Chondrocyte (in vitro differentiated cells): ENCODE data around the gene LMBRD2. TPM values are rescaled to one million over a fixed set of nuclear protein-coding genes. Genes with fewer than 3 reads are reported as not detected.

Source experiments
- DNase-seq: peaks from one replicate; pipeline ENCODE4 v3.0.0; 2021; ENCODE audit warnings: mixed read lengths, low spot score
- H3K27ac Mint-ChIP-seq: one replicate; pipeline ENCODE4 v1.8.0; 2021; ENCODE audit warnings: mild to moderate bottlenecking, moderate library complexity, mixed read lengths; ENCODE audit not compliant: unreplicated experiment
- H3K27me3 Mint-ChIP-seq: 2 replicates; pipeline ENCODE4 v1.8.0; 2021; ENCODE audit warnings: low read depth, mixed read lengths
- H3K36me3 Mint-ChIP-seq: 2 replicates; pipeline ENCODE4 v1.8.0; 2021; ENCODE audit warnings: low read depth, mixed read lengths
- H3K4me1 Mint-ChIP-seq: 2 replicates; pipeline ENCODE4 v1.8.0; 2021; ENCODE audit warnings: low read depth, mild to moderate bottlenecking, mixed read lengths
- H3K4me3 Mint-ChIP-seq: one replicate; pipeline ENCODE4 v1.8.0; 2021; ENCODE audit warnings: mild to moderate bottlenecking, moderate library complexity, mixed read lengths; ENCODE audit not compliant: unreplicated experiment
- H3K9me3 Mint-ChIP-seq: 2 replicates; pipeline ENCODE4 v1.8.0; 2021; ENCODE audit warnings: low read depth, mixed read lengths
- total RNA-seq: library from RNA; stranded (reverse); gene quantifications from 3 replicates; pipeline ENCODE4 v1.2.1, GENCODE V29; 2021
- TF ChIP-seq, protein P1 (sequence below): fragments of 200-600 bp; sonication (generic); IDR thresholded peaks from 2 replicates; pipeline ENCODE4 v1.5.0; 2021; ENCODE audit warnings: antibody characterized with exemption, mild to moderate bottlenecking, moderate library complexity

The LMBRD2 gene
- total RNA-seq, 1 donor from 2014 or later, result 11.6 TPM

DNA sequence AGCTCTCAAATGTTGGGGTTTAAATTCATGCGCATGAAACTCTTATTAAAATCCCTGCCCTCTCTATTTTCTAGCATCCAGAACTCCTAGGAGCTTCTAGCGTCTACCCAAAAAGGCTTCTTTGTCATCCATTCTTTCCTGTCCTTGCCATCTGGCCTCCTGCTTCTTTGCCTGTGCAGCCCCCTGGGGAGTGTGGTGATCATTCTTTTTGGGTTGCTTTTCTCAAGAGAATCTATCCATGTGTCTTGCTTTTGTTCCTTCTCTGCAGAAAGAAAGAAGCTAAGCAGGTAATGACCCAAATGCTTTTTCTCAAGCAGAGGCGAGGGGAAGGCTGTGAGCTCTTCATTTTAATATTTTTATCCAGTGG, 26.8 kb upstream of the LMBRD2 start:
- Mint-ChIP-seq H3K4me3 (no peak overlapping the region), H3K4me1 (peaks cover 3% of the 10 kb centered on the region), H3K27ac (no peak overlapping the region), H3K9me3 (no peaks in the 10 kb centered on the region), H3K27me3 (no peaks in the 10 kb centered on the region), H3K36me3 (peaks cover 25% of the 10 kb centered on the region)
- TF ChIP-seq, protein P1, sequence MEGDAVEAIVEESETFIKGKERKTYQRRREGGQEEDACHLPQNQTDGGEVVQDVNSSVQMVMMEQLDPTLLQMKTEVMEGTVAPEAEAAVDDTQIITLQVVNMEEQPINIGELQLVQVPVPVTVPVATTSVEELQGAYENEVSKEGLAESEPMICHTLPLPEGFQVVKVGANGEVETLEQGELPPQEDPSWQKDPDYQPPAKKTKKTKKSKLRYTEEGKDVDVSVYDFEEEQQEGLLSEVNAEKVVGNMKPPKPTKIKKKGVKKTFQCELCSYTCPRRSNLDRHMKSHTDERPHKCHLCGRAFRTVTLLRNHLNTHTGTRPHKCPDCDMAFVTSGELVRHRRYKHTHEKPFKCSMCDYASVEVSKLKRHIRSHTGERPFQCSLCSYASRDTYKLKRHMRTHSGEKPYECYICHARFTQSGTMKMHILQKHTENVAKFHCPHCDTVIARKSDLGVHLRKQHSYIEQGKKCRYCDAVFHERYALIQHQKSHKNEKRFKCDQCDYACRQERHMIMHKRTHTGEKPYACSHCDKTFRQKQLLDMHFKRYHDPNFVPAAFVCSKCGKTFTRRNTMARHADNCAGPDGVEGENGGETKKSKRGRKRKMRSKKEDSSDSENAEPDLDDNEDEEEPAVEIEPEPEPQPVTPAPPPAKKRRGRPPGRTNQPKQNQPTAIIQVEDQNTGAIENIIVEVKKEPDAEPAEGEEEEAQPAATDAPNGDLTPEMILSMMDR, result no peak
- DNase-seq, result no peak

DNA sequence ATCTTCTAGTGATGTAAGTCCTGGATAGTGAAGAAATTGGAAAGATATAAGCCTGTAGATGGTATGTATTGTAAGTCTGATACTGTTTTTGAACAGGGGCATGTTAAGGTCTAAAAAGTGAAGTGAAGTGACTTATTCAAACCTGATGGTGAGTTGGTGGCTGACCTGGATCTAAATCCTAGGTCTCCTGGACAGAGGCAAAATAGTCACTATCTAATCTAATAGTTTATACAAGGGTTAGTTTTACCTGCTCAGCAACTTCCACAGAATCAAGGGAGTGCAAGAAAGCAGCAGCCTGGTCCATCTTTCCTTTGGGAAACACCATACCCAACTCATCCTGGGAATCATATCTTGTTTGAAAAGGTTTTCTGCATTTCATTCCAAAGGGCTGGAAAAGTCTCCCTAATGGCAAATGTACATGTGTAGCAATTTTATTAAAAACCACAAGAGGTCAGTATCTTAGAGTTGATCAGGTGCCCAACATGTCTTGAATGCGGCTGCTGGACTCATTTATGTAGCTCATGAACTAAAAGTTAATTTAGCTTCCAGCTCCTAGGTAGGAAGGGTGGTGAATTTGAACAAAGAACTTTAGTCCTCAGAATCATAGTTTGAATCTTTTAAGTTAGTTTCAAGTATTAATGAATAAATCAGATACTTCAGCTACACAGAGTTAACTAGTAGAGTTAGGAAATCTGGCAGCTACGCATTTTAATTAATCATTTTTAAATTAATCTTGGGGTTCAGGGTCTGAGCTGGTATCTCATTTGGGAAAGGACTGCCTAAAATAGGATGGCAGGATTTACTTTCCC, 26.2 kb upstream of the LMBRD2 start:
- H3K27me3 Mint-ChIP-seq, result no peaks in the 10 kb centered on the region
- DNase-seq, result no peak
- no peaks in the 10 kb centered on the region for H3K9me3 Mint-ChIP-seq
- H3K4me1 Mint-ChIP-seq, result peaks cover 3% of the 10 kb centered on the region
- peaks cover 27% of the 10 kb centered on the region for H3K36me3 Mint-ChIP-seq
- no peak overlapping the region for H3K4me3 Mint-ChIP-seq
- H3K27ac Mint-ChIP-seq, result no peak overlapping the region
- TF ChIP-seq, protein P1, result peak; percentile 83

DNA sequence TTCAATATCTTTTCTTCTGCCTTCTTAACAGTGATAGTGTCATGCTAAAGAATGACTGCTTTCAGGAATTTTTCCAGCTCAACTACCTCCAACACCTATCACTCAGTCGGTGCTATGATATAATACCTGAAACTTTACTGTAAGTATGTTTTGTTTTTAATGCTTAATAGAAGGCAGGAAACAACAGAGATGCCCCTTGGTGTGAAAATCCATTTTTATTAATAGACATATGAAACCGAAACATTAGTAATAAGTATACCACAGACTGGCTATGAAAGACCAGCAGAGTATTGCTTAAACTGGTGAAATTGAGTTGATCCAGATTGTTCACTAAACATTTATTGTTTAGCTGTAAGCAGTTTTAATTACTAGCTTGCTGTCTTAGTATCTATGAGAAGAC, 25.5 kb upstream of the LMBRD2 start:
- no peak for DNase-seq
- Mint-ChIP-seq H3K36me3 (peaks cover 24% of the 10 kb centered on the region), H3K4me1 (peaks cover 3% of the 10 kb centered on the region), H3K4me3 (no peak overlapping the region), H3K27me3 (no peaks in the 10 kb centered on the region), H3K27ac (no peak overlapping the region), H3K9me3 (no peaks in the 10 kb centered on the region)
- TF ChIP-seq, protein P1, result no peak

DNA sequence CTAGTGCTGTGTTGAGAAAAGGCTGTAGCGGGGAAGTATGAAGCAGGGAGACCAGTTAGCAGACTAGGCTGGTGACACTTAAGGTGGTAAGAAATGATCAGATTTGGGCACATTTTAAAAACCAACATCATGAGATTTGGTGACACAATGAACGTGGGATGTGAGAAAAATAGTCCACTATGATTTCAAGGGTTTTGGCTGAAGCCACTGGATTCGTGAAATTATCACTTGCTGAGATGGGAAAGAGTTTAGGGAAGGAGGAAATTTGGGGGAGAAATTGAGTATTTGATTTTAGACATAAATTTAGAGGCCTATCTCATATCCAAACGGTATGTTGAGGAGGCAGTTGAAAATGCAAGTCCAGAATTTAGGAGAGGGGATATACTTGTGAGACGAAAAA, 23.4 kb upstream of the LMBRD2 start:
- Mint-ChIP-seq H3K9me3 (no peaks in the 10 kb centered on the region), H3K4me3 (no peak overlapping the region), H3K27me3 (no peaks in the 10 kb centered on the region), H3K36me3 (peaks cover 24% of the 10 kb centered on the region), H3K4me1 (peaks cover 3% of the 10 kb centered on the region), H3K27ac (no peak overlapping the region)
- DNase-seq, result no peak
- TF ChIP-seq, protein P1, result no peak

DNA sequence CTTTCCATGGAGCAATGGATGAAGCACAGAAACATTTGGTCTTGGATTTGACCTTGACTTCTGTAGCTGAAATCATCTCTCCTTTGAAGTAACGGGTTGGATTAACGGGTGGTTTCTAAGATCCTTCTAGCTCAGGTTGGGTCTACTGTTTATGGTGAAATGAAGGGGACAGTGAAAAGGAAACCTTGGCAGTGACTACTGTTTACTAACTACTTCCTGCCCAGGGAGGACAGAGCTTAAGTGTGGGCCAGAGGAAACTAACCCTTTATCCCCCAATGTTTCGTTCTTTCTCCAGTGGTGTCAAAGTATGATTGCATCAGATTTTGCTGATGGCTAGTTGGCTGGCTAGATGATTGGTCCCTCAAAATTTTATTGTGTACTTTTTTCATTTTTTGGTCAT, 22.4 kb upstream of the LMBRD2 start:
- peaks cover 23% of the 10 kb centered on the region for H3K36me3 Mint-ChIP-seq
- no peak overlapping the region for H3K27ac Mint-ChIP-seq
- no peaks in the 10 kb centered on the region for H3K27me3 Mint-ChIP-seq

More for the DNA sequence above, 22.4 kb upstream of the LMBRD2 start:
- Mint-ChIP-seq H3K4me3 (no peak overlapping the region), H3K4me1 (peaks cover 3% of the 10 kb centered on the region), H3K9me3 (no peaks in the 10 kb centered on the region)
- DNase-seq, result no peak
- TF ChIP-seq, protein P1, result no peak
